Stimulated activated CD8-positive, alpha-beta memory T cell treated with anti-CD3 and anti-CD28 coated beads, Interleukin-7, amount 100 ng/mL, for 24 hours (primary cell): ENCODE results near the gene ASB18.

Experiments
- DNase-seq: peaks from one replicate; pipeline ENCODE4 v3.0.0-alpha.2; 2020; ENCODE audit warnings: low read depth

ASB18 gene

GRCh38 chr2:236173729-236174607, 90.2 kb downstream of the ASB18 start:
- no peak for DNase-seq

DNA sequence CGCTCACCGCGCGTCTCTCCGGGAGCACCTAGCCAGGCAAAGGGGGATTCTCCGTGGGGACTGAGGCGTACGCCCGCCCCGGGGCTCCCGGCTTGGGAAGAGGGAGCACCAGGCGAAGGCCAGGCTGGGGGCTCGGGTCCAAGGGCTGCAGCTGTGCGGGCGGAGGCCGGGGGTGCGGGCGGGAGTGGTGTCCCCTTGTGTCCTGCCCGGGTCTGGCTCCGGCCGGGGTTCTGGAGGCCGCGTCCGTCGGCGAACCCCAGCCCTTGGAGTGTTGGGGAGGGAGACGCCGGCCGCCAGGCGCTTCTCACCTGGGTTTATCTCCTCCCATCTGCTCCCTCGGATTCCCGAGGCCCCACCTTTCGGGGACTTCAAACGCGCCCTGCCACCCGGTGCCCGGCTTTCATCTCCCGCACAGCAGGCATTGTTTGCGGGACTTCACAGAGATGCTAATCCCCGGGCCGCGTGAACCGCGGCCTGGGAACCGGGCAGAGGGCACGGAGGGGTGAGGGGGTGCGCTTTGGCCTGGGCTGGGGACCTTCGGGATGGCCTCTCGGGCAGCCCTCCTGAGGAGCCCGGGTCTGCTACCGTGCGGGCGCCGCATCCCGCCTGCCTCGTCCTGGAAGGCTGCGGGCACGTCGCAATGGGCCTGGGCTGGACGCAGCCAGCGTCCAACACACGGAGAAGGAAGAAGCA, 91.0 kb downstream of the ASB18 start:
- no peak for DNase-seq

GRCh38 chr2:236172255-236173035, 91.8 kb downstream of the ASB18 start:
- no peak for DNase-seq

- DNase-seq, result no peak
Measured at GRCh38 chr2:236171680-236172254, 92.4 kb downstream of the ASB18 start.

DNA sequence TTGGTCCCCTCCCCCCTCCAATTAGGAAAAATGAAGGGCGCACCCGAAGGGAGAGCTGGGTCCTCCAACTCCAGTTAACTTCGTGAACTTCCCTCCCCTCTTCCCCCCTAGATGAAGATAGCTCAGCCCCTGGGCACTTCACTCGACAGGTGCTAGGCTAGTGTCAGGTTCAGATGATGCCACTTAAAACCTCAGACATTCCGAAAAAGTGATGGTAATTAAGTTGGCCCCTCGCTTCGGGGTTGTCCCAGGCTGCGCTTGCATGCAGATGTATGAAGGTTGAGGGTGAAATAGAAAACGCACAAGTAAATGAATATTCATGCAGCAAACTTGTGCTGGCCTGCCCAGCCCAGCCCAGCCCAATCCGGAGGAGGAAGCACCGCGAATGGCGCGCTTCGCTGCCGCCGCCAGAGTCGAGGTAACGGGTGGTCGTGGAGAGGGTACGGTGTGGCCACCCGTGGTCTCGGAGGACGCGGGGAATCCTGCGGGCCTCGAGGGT, 93.0 kb downstream of the ASB18 start:
- DNase-seq, result no peak

GRCh38 chr2:236170590-236171165, 93.5 kb downstream of the ASB18 start:
- DNase-seq, result no peak

GRCh38 chr2:236169741-236170589, 94.2 kb downstream of the ASB18 start:
- DNase-seq, result no peak

DNA sequence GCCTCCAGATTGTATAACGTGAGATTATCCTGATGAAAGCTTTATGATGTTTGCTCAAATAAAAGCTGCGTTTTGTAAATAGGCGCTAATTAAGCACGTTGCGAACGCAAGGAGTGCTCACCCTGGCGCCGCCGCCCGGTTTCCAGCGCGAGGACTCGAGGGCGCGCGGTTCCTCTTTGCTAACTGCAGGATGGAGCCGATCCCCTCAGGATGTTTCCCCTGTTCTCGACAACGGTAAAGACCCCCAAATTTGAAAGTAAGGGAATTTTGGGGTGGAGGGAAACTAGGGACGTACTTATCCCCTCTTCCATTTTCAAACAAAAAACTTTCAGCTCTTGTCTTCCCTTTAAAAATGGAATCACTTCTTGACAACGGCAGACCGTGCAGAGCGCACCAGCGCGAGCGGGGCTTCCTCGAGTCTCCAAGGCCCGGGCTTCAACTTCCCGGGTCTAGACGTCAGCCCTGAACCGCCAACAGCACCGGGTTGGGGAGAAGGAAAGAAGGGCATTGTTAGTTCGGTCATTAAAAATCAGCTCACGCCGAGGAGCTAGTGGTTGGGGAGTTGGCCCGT, 95.0 kb downstream of the ASB18 start:
- DNase-seq, result no peak

- DNase-seq, result no peak
Measured at GRCh38 chr2:236168110-236169080, 95.8 kb downstream of the ASB18 start, which contains the start of gene GBX2. Gene GBX2, minus strand, starts transcription at chr2:236168386. Its CDS starts 415 bp downstream, at chr2:236167971.

- no peak for DNase-seq
Measured at GRCh38 chr2:236167297-236168109, 96.7 kb downstream of the ASB18 start.

GRCh38 chr2:236166796-236167296, 97.4 kb downstream of the ASB18 start:
- no peak for DNase-seq

DNA sequence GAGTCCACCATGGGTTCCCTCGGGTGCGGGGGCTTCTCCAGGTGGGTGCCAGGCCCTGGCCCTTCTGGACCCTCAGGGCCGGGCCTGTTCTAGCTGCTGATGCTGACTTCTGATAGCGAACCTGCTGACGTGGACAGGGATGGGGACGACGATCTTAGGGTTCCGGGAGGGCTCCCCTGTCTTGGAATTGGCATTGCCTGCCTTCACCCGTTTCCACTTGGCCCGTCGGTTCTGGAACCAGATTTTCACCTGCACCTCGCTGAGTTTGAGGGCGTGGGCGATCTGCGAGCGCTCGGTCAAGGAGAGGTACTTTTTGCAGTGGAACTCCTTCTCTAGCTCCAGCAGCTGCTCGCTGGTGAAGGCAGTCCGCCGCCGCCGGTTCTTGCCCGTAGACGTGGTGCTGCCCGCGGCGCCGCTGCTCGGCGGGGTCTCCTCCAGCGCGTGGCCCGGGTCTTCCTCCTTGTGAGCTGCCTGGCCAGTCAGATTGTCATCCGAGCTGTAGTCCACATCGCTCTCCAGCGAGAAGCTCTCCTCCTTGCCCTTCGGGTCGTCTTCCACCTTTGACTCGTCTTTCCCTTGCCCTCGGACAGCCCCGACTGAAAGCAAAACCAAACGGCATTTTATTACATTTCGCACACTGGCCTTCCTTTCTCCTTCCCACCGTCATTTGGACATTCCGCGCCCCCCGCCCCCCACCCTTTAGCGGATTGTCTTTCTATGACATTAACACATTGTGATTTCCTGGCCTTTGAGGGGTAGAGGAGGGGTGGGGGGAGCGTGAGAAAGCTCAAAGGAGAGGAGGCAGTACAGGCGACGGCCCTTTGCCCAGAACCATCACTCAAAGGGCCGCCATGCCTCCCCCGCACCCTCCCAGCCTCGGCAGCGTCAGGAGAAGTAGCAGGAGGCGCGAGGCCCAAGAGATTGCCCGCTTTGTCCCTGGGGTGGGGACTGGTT, 98.1 kb downstream of the ASB18 start:
- DNase-seq, result no peak

DNA sequence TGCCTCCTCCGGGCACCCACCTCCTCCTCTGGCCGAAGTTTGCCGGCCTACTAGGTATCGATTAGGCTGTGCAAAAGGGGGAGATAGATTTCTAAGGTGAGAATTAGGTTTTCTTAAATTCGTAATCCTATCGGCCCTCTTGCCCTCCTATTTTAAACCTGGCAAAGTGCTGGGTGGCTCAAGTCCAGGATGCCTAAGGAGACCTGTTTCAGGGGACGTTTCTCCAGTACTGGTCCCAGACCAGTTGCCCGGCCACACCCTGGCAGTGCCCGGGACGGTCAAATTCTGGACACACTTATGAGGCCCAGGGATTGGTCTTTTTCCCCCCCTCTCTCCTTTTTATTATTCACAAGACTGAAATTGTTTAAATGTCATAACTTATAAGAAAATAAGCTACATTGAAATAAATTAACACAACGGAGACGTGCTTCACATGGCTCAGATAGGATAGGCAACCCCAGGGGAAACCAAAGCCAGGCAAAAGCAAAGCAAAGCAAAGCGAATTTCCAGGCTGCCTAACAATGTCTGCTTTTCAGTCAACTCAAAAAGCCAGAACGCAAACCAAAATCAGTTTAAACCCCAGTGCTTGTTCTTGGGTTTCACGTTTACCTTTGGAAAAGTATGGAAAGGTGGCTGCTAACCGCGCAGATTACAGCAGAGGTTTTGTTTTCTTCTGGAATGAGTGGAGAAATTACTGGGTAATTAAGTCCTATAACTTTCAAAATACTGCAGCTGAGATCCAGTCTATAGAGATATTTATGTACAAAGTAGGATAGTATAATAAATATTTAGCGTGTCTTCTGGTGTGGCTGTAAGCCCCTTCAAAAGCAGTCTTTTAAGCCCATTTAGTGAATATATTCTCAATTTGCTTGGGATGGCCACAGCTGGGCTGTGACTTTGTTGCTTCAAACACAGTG, 99.0 kb downstream of the ASB18 start:
- no peak for DNase-seq

- no peak for DNase-seq
Measured at GRCh38 chr2:236164201-236164924, 99.8 kb downstream of the ASB18 start.
